GM12874 (cell line): ENCODE data around the gene DAPL1.

Experiments
- CTCF ChIP-seq: IDR thresholded peaks from 2 replicates; pipeline ENCODE4 v1.5.1; 2011; ENCODE audit warnings: low read depth, mild to moderate bottlenecking, control low read depth, low read length, moderate library complexity; ENCODE audit not compliant: insufficient read depth

Gene DAPL1

GRCh38 chr2:158788951-158789350, 6.2 kb upstream of the DAPL1 start:
- TF ChIP-seq CTCF, result no peak

GRCh38 chr2:158796652-158797051, 1.5 kb downstream of the DAPL1 start:
- no peak for TF ChIP-seq CTCF

GRCh38 chr2:158797963-158798700, 3.0 kb downstream of the DAPL1 start:
- TF ChIP-seq CTCF, result no peak

GRCh38 chr2:158799181-158799580, 4.1 kb downstream of the DAPL1 start:
- TF ChIP-seq CTCF, result no peak

GRCh38 chr2:158803506-158803905, 8.4 kb downstream of the DAPL1 start:
- no peak for TF ChIP-seq CTCF

- no peak for TF ChIP-seq CTCF
Measured at GRCh38 chr2:158805255-158805654, 10.1 kb downstream of the DAPL1 start.

- no peak for TF ChIP-seq CTCF
Measured at GRCh38 chr2:158805936-158806335, 10.8 kb downstream of the DAPL1 start.
